Adrenal gland (tissue), 12 donors: ENCODE data around the gene DLGAP1. TPM values are rescaled to one million over a fixed set of nuclear protein-coding genes. Genes with fewer than 3 reads are reported as not detected.

Source experiments
- DNase-seq, 7 donors: peaks; one replicate each; pipeline ENCODE4 v3.0.0-alpha.2; 2019 to 2020
- H3K27ac ChIP-seq, 5 donors: fragments of 200-600 bp; sonication (generic) in 4 of 5; 1 replicate in 3 of 5; 2 replicates in 2 of 5; pipeline versions ENCODE4 v1.5.1 to v1.8.0; 2016 to 2020; ENCODE audit warnings: mild to moderate bottlenecking in 1 of 5
- H3K27me3 ChIP-seq: fragments of 200-600 bp; 2 replicates; pipeline ENCODE4 v1.8.0; 2021
- H3K36me3 ChIP-seq, 2 donors: fragments of 200-600 bp; replicated peaks in 1 of 2; 1 replicate in 1 of 2; 2 replicates in 1 of 2; pipeline versions ENCODE4 v1.5.1 to v1.8.0; 2018 to 2022
- H3K4me1 ChIP-seq, 2 donors: fragments of 200-600 bp; replicated peaks in 1 of 2; 1 replicate in 1 of 2; 2 replicates in 1 of 2; pipeline versions ENCODE4 v1.5.1 to v1.8.0; 2018 to 2021
- H3K4me3 ChIP-seq, 4 donors: fragments of 200-600 bp; sonication (generic) in 3 of 4; one replicate each; pipeline ENCODE4 v1.5.1; 2016 to 2018
- H3K9me3 ChIP-seq, 3 donors: fragments of 200-600 bp; sonication (generic) in 1 of 3; replicated peaks in 1 of 3; 1 replicate in 2 of 3; 2 replicates in 1 of 3; pipeline versions ENCODE4 v1.5.1 to v1.8.0; 2016 to 2021
- CTCF ChIP-seq, 6 experiments: fragments of 450-650 bp in 4 of 6; fragments of 200-600 bp in 2 of 6; sonication (generic) in 1 of 6; IDR thresholded peaks; 1 replicate in 5 of 6; 2 replicates in 1 of 6; pipeline versions ENCODE4 v1.5.1 to v1.8.0; 2016 to 2021; ENCODE audit warnings: antibody characterized with exemption in 6 of 6, mild to moderate bottlenecking in 2 of 6, moderate library complexity in 1 of 6
- POLR2A ChIP-seq, 2 donors: fragments of 450-650 bp; IDR thresholded peaks; one replicate each; pipeline ENCODE4 v1.6.1; 2017; ENCODE audit warnings: antibody characterized with exemption in 2 of 2, mild to moderate bottlenecking in 2 of 2, moderate library complexity in 1 of 2
- WGBS, 4 donors: extraction: QIAGEN DNeasy Blood & Tissue Kit in 2 of 4; methylation state at CpG; one replicate each; pipeline versions ENCODE4 v1.1.5 to v1.1.7; 2013 to 2017; 5-methylcytosine and 5-hydroxymethylcytosine counted together
- intact Hi-C, 2 donors: fragments of 100-400 bp; cut with DNase I; formaldehyde crosslinking; loops; one replicate each; pipeline versions ENCODE4 v1.14.1 to v1.15.0; 2022 to 2023
- polyA plus RNA-seq, 3 donors: library from polyadenylated mRNA; stranded (reverse); fragments of 200-250 nt in 2 of 3; fragments of 350-450 nt in 1 of 3; fragmentation: Illumina TruSeq in 1 of 3; extraction: RNeasy Lipid Tissue Mini Kit (QIAGEN cat#74804) in 1 of 3; gene quantifications; one replicate each; pipeline ENCODE4 v1.2.3, GENCODE V29; 2013 to 2014
- total RNA-seq, 9 donors: library from RNA; depleted of rRNA in 4 of 9; stranded (reverse); fragments of >200 nt in 4 of 9; fragments of 120-200 nt in 1 of 9; fragmentation: NEBNext Ultra II Directional in 1 of 9; extraction: Animal tissue kit (Norgen Biotek cat#: 25700) in 1 of 9; gene quantifications; one replicate each; pipeline versions ENCODE4 v1.1.0 to v1.2.4, GENCODE V29; 2013 to 2023
- donor health status: healthy with polysubstance abuse.
- donor health status: Bipolar disorder and iron deficiency.
- donor health status: DM: yes; HTN: yes; CAD: no.
- donor health status: DM: no; HTN: no; CAD: no.
- donor health status: DM: no; HTN: no; CAD: no.
- donor health status: DM: yes; HTN: yes; CAD: no.

Gene DLGAP1
- total and polyA plus RNA-seq, 12 donors: 1.7 to 30.9 (median 12.9) TPM

GRCh38 chr18:3993941-3994687, 461.0 kb downstream of the DLGAP1 start:
- no peak overlapping the region for H3K27ac ChIP-seq
- intact Hi-C loops: loop anchor here (5.0 to 10.0 kb wide), 3 partner anchors 219 to 289 kb away; no protein-coding TSS in a partner anchor
- H3K27me3 ChIP-seq: no peaks in the 10 kb centered on the region
- no peak overlapping the region for H3K4me3 ChIP-seq
- no peaks in the 10 kb centered on the region for H3K4me1 ChIP-seq
- WGBS, 4 donors: 82 to 89% (median 85%) methylated on average over 9 of the region's 9 CpGs
- no peak for TF ChIP-seq POLR2A (IDR thresholded peaks at IDR 0.05)
- TF ChIP-seq CTCF (IDR thresholded peaks at IDR 0.05): no peak
- no peaks in the 10 kb centered on the region for H3K36me3 ChIP-seq
- H3K9me3 ChIP-seq: no peaks in the 10 kb centered on the region
- no peak for DNase-seq

GRCh38 chr18:3985664-3986063, 469.4 kb downstream of the DLGAP1 start:
- intact Hi-C loops: loop anchor here in 1 of 2 donors (10.0 kb wide), 1 partner anchor 101 kb away; no protein-coding TSS in a partner anchor
- Histone ChIP-seq H3K9me3 (no peaks in the 10 kb centered on the region), H3K4me3 (no peak overlapping the region), H3K4me1 (peaks cover 0 to 17% of the 10 kb centered on the region in 2 donors), H3K27ac (no peak overlapping the region), H3K27me3 (no peaks in the 10 kb centered on the region), H3K36me3 (no peaks in the 10 kb centered on the region)
- WGBS, 4 donors: 95 to 98% (median 96%) methylated on average over 2 of the region's 2 CpGs
- DNase-seq: no peak
- TF ChIP-seq CTCF (IDR thresholded peaks at IDR 0.05) (no peak), POLR2A (IDR thresholded peaks at IDR 0.05) (no peak)

- H3K27ac ChIP-seq: no peak overlapping the region
- no peak overlapping the region for H3K4me3 ChIP-seq
- no peaks in the 10 kb centered on the region for H3K9me3 ChIP-seq
- TF ChIP-seq CTCF (IDR thresholded peaks at IDR 0.05) (no peak), POLR2A (IDR thresholded peaks at IDR 0.05) (no peak)
- H3K4me1 ChIP-seq: peaks cover 0 to 17% of the 10 kb centered on the region in 2 donors
- no peaks in the 10 kb centered on the region for H3K27me3 ChIP-seq
- no peak for DNase-seq
- intact Hi-C loops: loop anchor here in 1 of 2 donors (10.0 kb wide), 1 partner anchor 100 kb away; no protein-coding TSS in a partner anchor
- H3K36me3 ChIP-seq: no peaks in the 10 kb centered on the region
Observed at GRCh38 chr18:3985020-3985419, 470.1 kb downstream of the DLGAP1 start.

- peaks cover 0 to 17% of the 10 kb centered on the region in 2 donors for H3K4me1 ChIP-seq
- intact Hi-C loops: loop anchor here in 1 of 2 donors (10.0 kb wide), 1 partner anchor 99 kb away; no protein-coding TSS in a partner anchor
- H3K27ac ChIP-seq: no peak overlapping the region
- 79 to 84% (median 81%) methylated on average over 3 of the region's 3 CpGs for WGBS, 4 donors
- H3K9me3 ChIP-seq: no peaks in the 10 kb centered on the region
- H3K27me3 ChIP-seq: no peaks in the 10 kb centered on the region
- H3K4me3 ChIP-seq: no peak overlapping the region
- TF ChIP-seq CTCF (IDR thresholded peaks at IDR 0.05) (no peak), POLR2A (IDR thresholded peaks at IDR 0.05) (no peak)
- no peaks in the 10 kb centered on the region for H3K36me3 ChIP-seq
- no peak for DNase-seq
Observed at GRCh38 chr18:3984163-3984757, 470.8 kb downstream of the DLGAP1 start.
